GM13976 (cell line): ENCODE results near the gene RAB4B.

Experiments
- DNase-seq: peaks from one replicate; pipeline ENCODE4 v3.0.0; 2012; ENCODE audit warnings: low spot score
- in situ Hi-C: fragments of 300-500 bp; cut with MboI; formaldehyde crosslinking; loops from one replicate; pipeline ENCODE4 v1.12.0; 2022; ENCODE audit warnings: low sequenced_read_pairs, mixed read lengths, inconsistent platforms; ENCODE audit not compliant: unreplicated experiment
- TF ChIP-seq, protein P1 (sequence below): IDR thresholded peaks from 2 replicates; pipeline ENCODE4 v1.5.1; 2012; ENCODE audit warnings: borderline replicate concordance, mild to moderate bottlenecking; ENCODE audit not compliant: insufficient read depth; ENCODE audit errors: extremely low read depth, missing control alignments, control extremely low read depth

RAB4B gene

DNA sequence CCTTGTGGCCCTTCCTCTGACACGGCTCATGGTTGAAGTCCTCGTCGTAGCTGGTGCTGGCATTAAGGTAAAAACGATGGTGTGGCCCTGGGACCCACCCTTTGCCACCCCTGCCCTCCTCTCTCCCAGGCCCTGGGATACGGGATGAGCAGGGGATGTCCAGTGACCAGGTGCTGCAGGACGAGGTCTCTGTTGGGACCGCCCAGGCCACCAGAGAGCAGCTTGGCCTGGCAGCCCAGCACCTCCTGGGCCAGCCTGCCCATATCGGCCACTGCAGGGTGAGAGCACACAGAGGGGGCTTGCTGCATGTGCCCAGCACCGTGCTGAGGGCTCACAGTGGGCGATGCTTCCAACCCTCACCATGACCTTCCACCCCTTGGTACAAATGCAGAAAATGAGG, 34.1 kb upstream of the RAB4B start:
- in situ Hi-C loops = no loop called here
- DNase-seq = no peak
- TF ChIP-seq, protein P1, sequence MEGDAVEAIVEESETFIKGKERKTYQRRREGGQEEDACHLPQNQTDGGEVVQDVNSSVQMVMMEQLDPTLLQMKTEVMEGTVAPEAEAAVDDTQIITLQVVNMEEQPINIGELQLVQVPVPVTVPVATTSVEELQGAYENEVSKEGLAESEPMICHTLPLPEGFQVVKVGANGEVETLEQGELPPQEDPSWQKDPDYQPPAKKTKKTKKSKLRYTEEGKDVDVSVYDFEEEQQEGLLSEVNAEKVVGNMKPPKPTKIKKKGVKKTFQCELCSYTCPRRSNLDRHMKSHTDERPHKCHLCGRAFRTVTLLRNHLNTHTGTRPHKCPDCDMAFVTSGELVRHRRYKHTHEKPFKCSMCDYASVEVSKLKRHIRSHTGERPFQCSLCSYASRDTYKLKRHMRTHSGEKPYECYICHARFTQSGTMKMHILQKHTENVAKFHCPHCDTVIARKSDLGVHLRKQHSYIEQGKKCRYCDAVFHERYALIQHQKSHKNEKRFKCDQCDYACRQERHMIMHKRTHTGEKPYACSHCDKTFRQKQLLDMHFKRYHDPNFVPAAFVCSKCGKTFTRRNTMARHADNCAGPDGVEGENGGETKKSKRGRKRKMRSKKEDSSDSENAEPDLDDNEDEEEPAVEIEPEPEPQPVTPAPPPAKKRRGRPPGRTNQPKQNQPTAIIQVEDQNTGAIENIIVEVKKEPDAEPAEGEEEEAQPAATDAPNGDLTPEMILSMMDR = no peak

DNA sequence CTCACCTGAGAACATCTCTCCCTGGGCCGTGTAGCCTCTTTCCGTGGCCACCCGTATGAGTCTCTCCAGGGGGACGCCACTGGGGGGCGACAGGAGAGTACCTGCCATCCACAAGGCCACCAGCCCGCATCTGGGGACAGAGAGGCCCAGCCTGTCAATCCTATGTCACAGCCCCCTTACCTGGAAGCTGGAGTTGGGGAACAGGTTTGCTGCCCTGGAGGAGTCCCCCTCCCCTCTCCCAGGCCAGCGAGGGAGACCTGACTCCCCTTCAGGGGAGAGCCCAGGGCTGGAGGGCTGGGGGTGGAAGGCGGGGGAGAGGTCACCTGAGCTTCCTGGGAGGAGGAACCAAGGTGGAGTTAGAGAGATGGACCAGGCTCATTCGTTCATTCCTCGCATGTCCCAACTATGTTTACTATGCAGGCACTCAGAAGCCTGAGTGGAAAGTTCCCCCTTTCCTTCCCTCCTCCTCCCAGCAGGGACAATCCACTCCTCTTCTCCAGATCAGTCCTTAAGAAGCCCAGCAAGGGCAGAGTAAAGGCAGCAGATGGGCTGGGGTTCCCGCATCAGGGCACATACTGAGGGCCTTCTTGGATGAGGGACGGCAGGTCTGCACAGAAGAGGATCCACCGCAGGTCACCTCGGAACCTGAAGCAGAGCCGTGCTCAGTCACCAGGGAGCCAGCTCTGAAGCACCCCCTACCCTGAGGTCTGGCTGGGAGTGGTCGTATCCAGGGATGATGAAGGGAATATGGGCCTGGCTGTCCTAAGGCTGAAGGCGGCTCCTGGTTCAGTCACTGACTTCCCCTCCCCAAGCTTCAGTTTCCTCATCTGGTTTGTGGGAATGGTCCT, 33.3 kb upstream of the RAB4B start:
- peak; percentile 55 for DNase-seq
- in situ Hi-C loops = no loop called here
- TF ChIP-seq, protein P1 = peak; percentile 19

DNA sequence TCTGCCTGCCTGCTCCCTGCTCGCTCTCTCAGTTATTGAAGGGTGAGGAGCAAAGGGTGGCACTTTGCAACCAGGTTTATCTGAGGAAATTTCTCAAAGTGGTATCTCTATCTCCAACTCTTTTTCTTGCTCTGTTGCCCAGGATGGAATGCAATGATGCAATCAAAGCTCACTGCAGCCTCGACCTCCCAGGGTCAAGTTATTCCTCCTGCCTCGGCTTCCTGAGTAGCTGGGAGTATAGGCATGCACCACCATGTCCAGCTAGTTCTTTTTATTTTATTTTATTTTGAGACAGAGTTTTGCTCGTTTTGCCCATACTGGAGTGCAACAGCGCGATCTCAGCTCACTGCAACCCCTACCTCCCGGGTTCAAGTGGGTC, 32.7 kb upstream of the RAB4B start:
- in situ Hi-C loops = no loop called here
- TF ChIP-seq, protein P1 = no peak
- DNase-seq = no peak

DNA sequence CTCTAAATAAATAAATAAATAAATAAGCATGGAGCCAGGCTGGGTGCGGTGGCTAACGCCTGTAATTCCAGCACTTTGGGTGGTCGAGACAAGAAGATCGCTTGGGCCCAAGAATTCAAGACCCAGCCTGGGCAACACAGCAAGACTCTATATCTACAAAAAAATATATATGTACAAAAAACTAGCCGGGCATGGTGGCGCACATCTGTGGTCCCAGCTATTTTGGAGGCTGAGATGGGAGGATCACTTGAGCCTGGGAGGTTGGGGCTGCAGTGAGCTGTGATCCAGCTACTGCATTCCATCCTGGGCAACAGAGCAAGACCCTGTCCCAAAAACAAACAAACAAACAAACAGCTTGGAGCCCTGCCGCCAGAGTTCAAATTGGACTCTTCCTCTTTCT, 30.5 kb upstream of the RAB4B start:
- DNase-seq = no peak
- in situ Hi-C loops = no loop called here
- TF ChIP-seq, protein P1 = no peak

DNA sequence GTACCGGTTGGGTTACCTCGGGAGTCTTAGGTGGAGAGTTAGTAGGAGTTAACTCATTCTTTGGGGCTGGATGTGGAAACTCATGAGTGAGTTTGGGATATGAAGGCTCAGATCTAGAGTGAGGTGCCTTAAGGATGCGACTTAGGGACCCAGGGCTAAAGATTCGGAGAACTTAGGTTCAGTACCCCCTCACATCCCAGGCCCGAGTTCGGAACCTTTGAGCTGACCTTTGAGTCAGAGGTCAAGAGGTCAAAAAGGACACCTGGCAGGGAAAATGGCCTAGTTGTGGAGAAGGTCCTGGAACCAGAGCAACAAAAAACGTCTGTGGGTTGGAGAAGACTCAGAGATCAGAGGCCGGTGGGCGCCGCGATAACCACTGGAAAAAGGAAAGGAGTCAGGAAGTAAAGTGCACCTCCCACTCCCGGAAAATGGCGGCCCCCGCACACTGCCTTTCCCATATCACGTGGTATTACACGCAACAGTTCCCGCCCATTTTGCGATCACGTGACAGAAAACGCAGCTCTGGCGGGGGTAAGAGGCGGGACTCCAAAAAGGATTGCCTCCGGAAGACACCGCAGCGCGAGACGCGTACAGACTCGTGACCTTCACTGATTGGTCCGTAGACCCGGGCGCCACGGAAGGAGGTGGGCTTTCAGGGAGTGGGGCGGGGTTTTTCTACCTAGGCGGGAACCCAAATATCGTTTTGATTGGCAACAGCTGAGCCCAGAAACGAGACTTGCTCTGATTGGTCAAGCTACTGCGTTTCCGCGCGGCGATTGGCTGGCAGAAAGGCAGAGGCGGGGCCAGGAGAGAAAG, 27.8 kb upstream of the RAB4B start, which contains the start of gene ACTMAP:
TSS of gene ACTMAP (minus strand) at position 420 of the 816 bp plus-strand sequence. CDS start 674 bp downstream, outside the sequence.
- peak; percentile 98 for DNase-seq
- in situ Hi-C loops = no loop called here
- TF ChIP-seq, protein P1 = no peak

DNA sequence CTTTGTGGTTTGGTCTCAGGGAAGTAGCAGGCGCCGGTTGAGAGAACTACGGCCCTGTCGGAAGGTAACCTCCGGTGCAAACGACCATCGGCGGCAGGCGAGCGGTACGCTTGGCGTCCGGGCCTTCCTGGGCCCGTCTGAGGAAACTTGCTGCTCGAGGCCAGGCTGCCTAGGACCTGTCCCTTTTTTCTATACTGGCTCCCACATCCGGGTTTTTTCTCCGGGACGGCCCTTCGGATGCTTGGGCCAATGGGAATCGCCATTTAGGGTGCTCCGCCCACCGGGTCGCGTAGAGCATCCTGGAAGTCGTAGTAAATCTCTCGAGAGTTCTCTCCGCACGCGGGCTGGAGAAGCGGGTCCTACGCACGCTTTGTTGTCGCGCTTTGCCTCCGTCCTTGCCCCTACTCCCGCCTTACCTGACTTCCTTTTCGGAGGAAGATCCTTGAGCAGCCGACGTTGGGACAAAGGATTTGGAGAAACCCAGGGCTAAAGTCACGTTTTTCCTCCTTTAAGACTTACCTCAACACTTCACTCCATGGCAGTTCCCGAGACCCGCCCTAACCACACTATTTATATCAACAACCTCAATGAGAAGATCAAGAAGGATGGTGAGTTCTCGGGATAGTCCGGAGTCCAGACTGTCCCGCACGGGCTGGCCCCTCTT, 27.0 kb upstream of the RAB4B start, which contains the start of gene SNRPA:
TSS of gene SNRPA (plus strand) at position 330 of the 664 bp plus-strand sequence. CDS start at position 536, 206 bp downstream.
- in situ Hi-C loops = no loop called here
- peak; percentile 93 for DNase-seq
- TF ChIP-seq, protein P1 = no peak
